ENCODE results near the gene HCAR2. TPM values are rescaled to one million over a fixed set of nuclear protein-coding genes. Genes with fewer than 3 reads are reported as not detected.

Gene HCAR2
- total RNA-seq, 1 donor from 2014 or later = not detected

- no peak for TF ChIP-seq CTCF (IDR thresholded peaks at IDR 0.05; ENCODE audit: partially characterized antibody, unreplicated experiment)
- Mint-ChIP-seq H3K4me3 (ENCODE audit: unreplicated experiment) (no peak overlapping the region), H3K36me3 (ENCODE audit: unreplicated experiment) (no peaks in the 10 kb centered on the region), H3K27ac (ENCODE audit: unreplicated experiment) (no peak overlapping the region), H3K9me3 (ENCODE audit: unreplicated experiment) (no peaks in the 10 kb centered on the region), H3K27me3 (ENCODE audit: unreplicated experiment) (peaks cover 5% of the 10 kb centered on the region), H3K4me1 (ENCODE audit: low read depth, unreplicated experiment) (peaks cover 3% of the 10 kb centered on the region)
- DNase-seq = no peak
Measured at GRCh38 chr12:122672515-122672914, 30.6 kb downstream of the HCAR2 start.

DNA sequence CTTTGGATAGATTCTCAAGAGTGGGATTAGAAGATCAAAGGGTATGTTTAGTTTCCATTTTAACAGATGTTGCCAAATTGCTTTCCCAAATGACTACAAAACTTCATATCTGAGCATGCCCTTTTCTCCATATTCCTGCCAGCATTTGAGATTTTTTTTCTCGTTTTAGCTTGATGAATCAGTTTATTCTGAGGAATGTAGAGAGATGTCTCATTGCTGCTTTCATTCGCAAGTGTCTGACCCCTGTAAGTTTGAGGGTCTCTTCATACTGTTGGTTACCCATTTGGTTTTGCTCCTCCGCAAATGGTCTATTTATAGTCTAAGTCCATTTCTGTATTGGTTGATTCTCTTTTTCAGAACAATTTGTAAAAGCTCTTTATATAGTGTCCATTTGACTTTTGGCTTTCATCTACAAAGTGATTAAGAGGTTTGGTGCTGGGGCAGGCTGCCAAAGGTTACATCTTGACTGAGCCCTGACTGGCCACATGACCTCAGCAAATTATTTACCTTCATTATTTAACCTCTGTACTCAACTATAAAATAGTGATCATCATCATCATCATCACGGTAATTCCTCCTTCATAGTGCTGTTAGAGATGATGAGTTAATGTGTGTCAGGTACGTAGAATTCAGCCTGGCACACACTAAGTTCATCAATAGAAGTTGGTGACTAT, 33.6 kb downstream of the HCAR2 start:
- no peak overlapping the region for H3K4me3 Mint-ChIP-seq (ENCODE audit: unreplicated experiment)
- no peak for TF ChIP-seq CTCF (IDR thresholded peaks at IDR 0.05; ENCODE audit: partially characterized antibody, unreplicated experiment)
- H3K36me3 Mint-ChIP-seq (ENCODE audit: unreplicated experiment) = no peaks in the 10 kb centered on the region
- H3K27me3 Mint-ChIP-seq (ENCODE audit: unreplicated experiment) = peaks cover 3% of the 10 kb centered on the region
- DNase-seq = no peak
- no peaks in the 10 kb centered on the region for H3K9me3 Mint-ChIP-seq (ENCODE audit: unreplicated experiment)
- no peak overlapping the region for H3K27ac Mint-ChIP-seq (ENCODE audit: unreplicated experiment)
- peaks cover 3% of the 10 kb centered on the region for H3K4me1 Mint-ChIP-seq (ENCODE audit: low read depth, unreplicated experiment)

GRCh38 chr12:122668268-122668667, 34.9 kb downstream of the HCAR2 start:
- Mint-ChIP-seq H3K36me3 (ENCODE audit: unreplicated experiment) (no peaks in the 10 kb centered on the region), H3K9me3 (ENCODE audit: unreplicated experiment) (no peaks in the 10 kb centered on the region), H3K27me3 (ENCODE audit: unreplicated experiment) (peaks cover 3% of the 10 kb centered on the region), H3K4me1 (ENCODE audit: low read depth, unreplicated experiment) (peaks cover 3% of the 10 kb centered on the region), H3K4me3 (ENCODE audit: unreplicated experiment) (no peak overlapping the region), H3K27ac (ENCODE audit: unreplicated experiment) (no peak overlapping the region)
- TF ChIP-seq CTCF (IDR thresholded peaks at IDR 0.05; ENCODE audit: partially characterized antibody, unreplicated experiment) = no peak
- DNase-seq = no peak

DNA sequence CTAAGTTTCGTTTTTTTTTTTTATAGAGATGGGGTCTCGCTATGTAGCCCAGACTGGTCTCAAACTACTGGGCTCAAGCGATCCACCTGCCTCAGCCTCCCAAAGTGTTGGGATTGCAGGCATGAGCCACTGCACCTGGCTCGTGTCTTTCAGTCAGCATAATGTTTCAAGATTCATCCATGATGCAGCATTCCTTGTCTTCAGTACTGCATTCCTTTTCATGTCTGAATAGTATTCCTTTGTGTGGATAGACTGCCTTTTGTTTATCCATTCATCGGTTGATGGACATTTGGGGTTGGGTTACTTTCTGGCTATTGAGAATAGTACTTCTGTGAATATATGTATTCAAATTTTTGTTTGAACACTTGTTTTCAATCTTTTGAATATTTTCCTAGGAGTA, 37.4 kb downstream of the HCAR2 start:
- TF ChIP-seq CTCF (IDR thresholded peaks at IDR 0.05; ENCODE audit: partially characterized antibody, unreplicated experiment) = no peak
- no peak overlapping the region for H3K27ac Mint-ChIP-seq (ENCODE audit: unreplicated experiment)
- no peak for DNase-seq
- no peaks in the 10 kb centered on the region for H3K4me1 Mint-ChIP-seq (ENCODE audit: low read depth, unreplicated experiment)
- H3K36me3 Mint-ChIP-seq (ENCODE audit: unreplicated experiment) = no peaks in the 10 kb centered on the region
- H3K4me3 Mint-ChIP-seq (ENCODE audit: unreplicated experiment) = no peak overlapping the region
- peaks cover 3% of the 10 kb centered on the region for H3K27me3 Mint-ChIP-seq (ENCODE audit: unreplicated experiment)
- H3K9me3 Mint-ChIP-seq (ENCODE audit: unreplicated experiment) = no peaks in the 10 kb centered on the region

DNA sequence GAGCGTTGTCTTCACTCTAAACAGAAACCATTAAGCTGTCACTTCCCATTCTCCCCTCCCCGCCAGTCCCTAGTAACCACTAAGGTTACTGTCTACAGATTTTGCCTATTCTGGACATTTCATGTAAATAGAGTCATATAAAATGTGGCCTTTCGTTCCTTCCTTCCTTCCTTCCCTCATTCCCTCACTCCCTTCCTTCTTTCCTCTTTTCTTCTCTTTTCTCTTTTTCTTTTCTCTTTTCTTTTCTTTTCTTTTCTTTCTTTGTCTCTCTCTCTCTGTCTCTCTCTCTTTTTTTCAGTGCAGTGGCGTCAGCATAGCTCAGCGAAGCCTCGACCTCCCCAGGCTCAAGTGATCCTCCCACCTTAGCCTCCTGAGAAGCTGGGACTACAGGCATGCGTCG, 37.8 kb downstream of the HCAR2 start:
- no peaks in the 10 kb centered on the region for H3K4me1 Mint-ChIP-seq (ENCODE audit: low read depth, unreplicated experiment)
- no peak overlapping the region for H3K4me3 Mint-ChIP-seq (ENCODE audit: unreplicated experiment)
- peaks cover 3% of the 10 kb centered on the region for H3K27me3 Mint-ChIP-seq (ENCODE audit: unreplicated experiment)
- H3K27ac Mint-ChIP-seq (ENCODE audit: unreplicated experiment) = no peak overlapping the region
- no peaks in the 10 kb centered on the region for H3K9me3 Mint-ChIP-seq (ENCODE audit: unreplicated experiment)
- TF ChIP-seq CTCF (IDR thresholded peaks at IDR 0.05; ENCODE audit: partially characterized antibody, unreplicated experiment) = no peak
- DNase-seq = no peak
- H3K36me3 Mint-ChIP-seq (ENCODE audit: unreplicated experiment) = no peaks in the 10 kb centered on the region

All from glutamatergic neuron (in vitro differentiated cells).